Measurements from ENCODE around the gene NOC2L. TPM values are rescaled to one million over a fixed set of nuclear protein-coding genes. Genes with fewer than 3 reads are reported as not detected.

Gene NOC2L
- total and polyA plus RNA-seq, 8 donors, result 23.3 to 86.5 (median 37.5) TPM

DNA sequence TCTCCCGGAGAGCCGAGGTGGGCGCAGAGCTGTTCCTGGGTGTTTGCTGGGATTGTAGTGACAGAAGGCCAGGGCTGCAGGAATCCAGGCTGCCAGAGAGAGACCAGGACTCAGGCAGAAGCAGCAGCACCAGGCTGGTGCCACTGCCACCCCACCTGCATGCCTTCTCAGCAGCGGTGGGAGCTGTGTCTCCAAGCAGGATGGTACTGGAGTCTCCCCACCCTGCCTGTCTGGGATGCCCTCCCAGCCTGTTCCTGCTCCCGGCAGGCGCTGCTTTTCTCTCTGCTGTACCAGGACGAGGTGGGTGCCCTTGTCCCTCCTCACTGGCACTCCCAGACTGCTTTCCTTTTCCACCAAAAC lies 45.3 kb upstream of the NOC2L start:
- Histone ChIP-seq H3K9me3 (no peaks in the 10 kb centered on the region), H3K27ac (peak overlapping the region in 2 of 4 donors; percentile 34 to 62), H3K4me3 (no peak overlapping the region), H3K27me3 (no peaks in the 10 kb centered on the region), H3K36me3 (no peaks in the 10 kb centered on the region), H3K4me1 (peaks cover 9 to 19% (median 10%) of the 10 kb centered on the region in 3 donors)
- DNase-seq (peak in 1 of 6 donors; percentile 3), FAIRE-seq (no peak), ATAC-seq (no peak)
- TF ChIP-seq, protein P1, sequence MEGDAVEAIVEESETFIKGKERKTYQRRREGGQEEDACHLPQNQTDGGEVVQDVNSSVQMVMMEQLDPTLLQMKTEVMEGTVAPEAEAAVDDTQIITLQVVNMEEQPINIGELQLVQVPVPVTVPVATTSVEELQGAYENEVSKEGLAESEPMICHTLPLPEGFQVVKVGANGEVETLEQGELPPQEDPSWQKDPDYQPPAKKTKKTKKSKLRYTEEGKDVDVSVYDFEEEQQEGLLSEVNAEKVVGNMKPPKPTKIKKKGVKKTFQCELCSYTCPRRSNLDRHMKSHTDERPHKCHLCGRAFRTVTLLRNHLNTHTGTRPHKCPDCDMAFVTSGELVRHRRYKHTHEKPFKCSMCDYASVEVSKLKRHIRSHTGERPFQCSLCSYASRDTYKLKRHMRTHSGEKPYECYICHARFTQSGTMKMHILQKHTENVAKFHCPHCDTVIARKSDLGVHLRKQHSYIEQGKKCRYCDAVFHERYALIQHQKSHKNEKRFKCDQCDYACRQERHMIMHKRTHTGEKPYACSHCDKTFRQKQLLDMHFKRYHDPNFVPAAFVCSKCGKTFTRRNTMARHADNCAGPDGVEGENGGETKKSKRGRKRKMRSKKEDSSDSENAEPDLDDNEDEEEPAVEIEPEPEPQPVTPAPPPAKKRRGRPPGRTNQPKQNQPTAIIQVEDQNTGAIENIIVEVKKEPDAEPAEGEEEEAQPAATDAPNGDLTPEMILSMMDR (IDR thresholded peaks at IDR 0.05), result no peak
- intact Hi-C loops (cut with DNase I), result no loop called here
- 70 to 78% methylated on average over 7 of the region's 7 CpGs for WGBS, 2 donors

GRCh38 chr1:1003618-1004419 lies 44.8 kb upstream of the NOC2L start:
- Histone ChIP-seq H3K27ac (no peak overlapping the region), H3K36me3 (no peaks in the 10 kb centered on the region), H3K27me3 (no peaks in the 10 kb centered on the region), H3K9me3 (no peaks in the 10 kb centered on the region), H3K4me3 (no peak overlapping the region), H3K4me1 (peaks cover 9 to 21% (median 10%) of the 10 kb centered on the region in 3 donors)
- TF ChIP-seq, protein P1 (IDR thresholded peaks at IDR 0.05), result no peak
- WGBS, 2 donors, result 85% methylated on average over 21 to 22 of the region's 22 CpGs
- DNase-seq, result peak in 2 of 6 donors; percentile 3 to 54
- no peak for ATAC-seq
- FAIRE-seq, result no peak
- intact Hi-C loops (cut with DNase I), result no loop called here

DNA sequence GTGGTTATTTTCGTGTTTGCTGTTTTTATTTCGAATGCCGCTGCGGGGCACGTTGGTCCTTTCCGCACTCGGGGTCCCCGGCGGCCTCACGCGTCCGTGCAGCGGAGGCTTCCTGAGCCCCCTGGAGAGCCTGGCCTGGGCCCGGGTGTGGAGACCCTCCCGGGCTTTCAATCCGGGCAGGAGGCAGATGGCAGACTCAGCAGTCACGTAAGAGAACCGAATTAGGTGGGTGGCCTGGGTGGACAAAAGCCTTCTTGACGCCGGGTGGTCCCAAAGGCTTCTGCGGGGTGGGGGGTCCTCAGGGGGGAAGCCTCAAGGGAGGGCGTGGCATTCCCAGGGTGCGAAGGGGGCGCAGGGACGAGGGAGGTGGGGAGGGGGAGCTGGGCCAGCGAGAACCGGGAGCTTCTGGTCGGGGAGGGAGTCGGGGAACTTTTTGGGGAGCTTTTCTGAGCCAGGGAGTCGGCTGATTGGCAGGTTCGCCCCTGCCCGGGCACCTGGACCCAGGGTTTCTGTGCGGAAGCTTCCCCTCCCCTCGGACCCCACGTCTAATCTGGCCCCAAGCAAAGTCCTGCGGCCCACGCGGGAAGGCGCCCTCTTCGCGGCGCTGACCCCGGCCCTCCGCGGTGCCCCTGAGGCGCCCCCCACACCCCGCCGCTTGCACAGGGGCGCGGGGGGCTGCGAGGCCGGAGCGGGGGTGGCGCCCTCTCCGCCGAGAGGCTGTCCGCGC lies 42.2 kb upstream of the NOC2L start:
- Histone ChIP-seq H3K4me1 (peaks cover 9 to 21% (median 10%) of the 10 kb centered on the region in 3 donors), H3K36me3 (no peaks in the 10 kb centered on the region), H3K27me3 (no peaks in the 10 kb centered on the region), H3K4me3 (peak overlapping the region; percentile 33 to 58 (median 48)), H3K9me3 (no peaks in the 10 kb centered on the region), H3K27ac (peak overlapping the region; percentile 90 to 96 (median 91))
- WGBS, 2 donors, result 1 to 5% methylated on average over 49 to 58 of the region's 58 CpGs
- DNase-seq, result peak in 5 of 6 donors; percentile 25 to 71 (median 59)
- intact Hi-C loops (cut with DNase I), result no loop called here
- no peak for ATAC-seq
- no peak for FAIRE-seq
- TF ChIP-seq, protein P1 (IDR thresholded peaks at IDR 0.05), result no peak

- FAIRE-seq, result no peak
- Histone ChIP-seq H3K4me1 (peaks cover 9 to 15% (median 10%) of the 10 kb centered on the region in 3 donors), H3K36me3 (no peaks in the 10 kb centered on the region), H3K9me3 (no peaks in the 10 kb centered on the region), H3K27ac (peak overlapping the region; percentile 90 to 96 (median 91)), H3K27me3 (no peaks in the 10 kb centered on the region), H3K4me3 (peak overlapping the region; percentile 33 to 58 (median 48))
- TF ChIP-seq, protein P1 (IDR thresholded peaks at IDR 0.05), result no peak
- peak; percentile 53 to 59 (median 58) for ATAC-seq
- intact Hi-C loops (cut with DNase I), result no loop called here
- WGBS, 2 donors, result 0 to 1% methylated on average over 49 to 75 of the region's 75 CpGs
- peak; percentile 62 to 90 (median 86) for DNase-seq
Observed at GRCh38 chr1:1000357-1001056, 41.5 kb upstream of the NOC2L start.
